Esophagus (tissue), 2 donors: ENCODE data around the gene VWDE. TPM values are rescaled to one million over a fixed set of nuclear protein-coding genes. Genes with fewer than 3 reads are reported as not detected.
"Not testable (repeated sequence)": the region's sequence is repeated elsewhere in the genome, so short reads cannot be mapped to it uniquely, and the experiment has no call there.

Experiments
- H3K27ac ChIP-seq, 2 donors: one replicate each; pipeline ENCODE4 v1.5.1; 2013; ENCODE audit warnings: low read depth in 2 of 2, mild to moderate bottlenecking in 2 of 2, inconsistent platforms in 1 of 2, low read length in 1 of 2, moderate library complexity in 1 of 2
- H3K27me3 ChIP-seq, 2 donors: one replicate each; pipeline ENCODE4 v1.6.1; 2013; ENCODE audit warnings: low read length in 2 of 2, control low read depth in 1 of 2, mild to moderate bottlenecking in 1 of 2; ENCODE audit not compliant: insufficient read depth in 2 of 2, control insufficient read depth in 1 of 2
- H3K36me3 ChIP-seq, 2 donors: one replicate each; pipeline ENCODE4 v1.6.1; 2013; ENCODE audit warnings: low read length in 1 of 2; ENCODE audit not compliant: control insufficient read depth in 2 of 2, insufficient read depth in 2 of 2
- H3K4me1 ChIP-seq, 2 donors: one replicate each; pipeline ENCODE4 v1.6.1; 2013; ENCODE audit warnings: low read length in 1 of 2; ENCODE audit not compliant: control insufficient read depth in 2 of 2, insufficient read depth in 2 of 2
- H3K4me3 ChIP-seq, 2 donors: one replicate each; pipeline ENCODE4 v1.5.1; 2013; ENCODE audit warnings: low read length in 2 of 2, mild to moderate bottlenecking in 2 of 2, low read depth in 1 of 2, moderate library complexity in 1 of 2
- H3K9me3 ChIP-seq, 2 donors: one replicate each; pipeline ENCODE4 v1.6.1; 2013; ENCODE audit warnings: mild to moderate bottlenecking in 2 of 2, low read depth in 1 of 2, low read length in 1 of 2, moderate library complexity in 1 of 2; ENCODE audit not compliant: control insufficient read depth in 2 of 2, insufficient read depth in 1 of 2
- WGBS, 2 donors: extraction: QIAGEN DNeasy Blood & Tissue Kit; methylation state at CpG; one replicate each; pipeline ENCODE4 v1.1.7; 2013; 5-methylcytosine and 5-hydroxymethylcytosine counted together
- polyA plus RNA-seq, 2 donors: library from polyadenylated mRNA; stranded (reverse); fragments of 200-250 nt; gene quantifications; one replicate each; pipeline ENCODE4 v1.2.3, GENCODE V29; 2013
- donor health status: healthy with polysubstance abuse.
- donor health status: Bipolar disorder and iron deficiency.

Gene VWDE
- polyA plus RNA-seq, 2 donors = 0.20 to 2.8 TPM

DNA sequence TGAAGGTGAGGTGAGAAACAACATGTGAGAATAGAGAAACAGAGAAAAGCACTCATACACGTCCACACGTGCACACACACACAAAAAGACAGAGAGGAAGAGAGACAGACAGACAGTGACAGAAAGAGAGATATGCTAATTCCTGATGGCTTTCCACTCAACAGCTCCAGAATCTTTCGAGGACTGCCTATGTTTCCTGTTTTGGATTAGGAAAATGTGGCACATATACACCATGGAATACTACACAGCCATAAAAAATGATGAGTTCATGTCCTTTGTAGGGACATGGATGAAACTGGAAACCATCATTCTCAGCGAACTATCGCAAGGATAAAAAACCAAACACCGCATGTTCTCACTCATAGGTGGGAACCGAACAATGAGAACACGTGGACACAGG is 4.0 kb upstream of the VWDE start:
- H3K27me3 ChIP-seq, H3K27ac ChIP-seq, H3K4me3 ChIP-seq, H3K9me3 ChIP-seq, H3K4me1 ChIP-seq, H3K36me3 ChIP-seq: not testable (repeated sequence)
- 91 to 92% methylated on average over 8 of the region's 8 CpGs for WGBS, 2 donors

GRCh38 chr7:12402365-12402725 is 1.3 kb downstream of the VWDE start:
- Histone ChIP-seq H3K4me1 (peaks cover 2 to 6% of the 10 kb centered on the region in 2 donors), H3K27ac (no peak overlapping the region), H3K36me3 (no peaks in the 10 kb centered on the region), H3K4me3 (no peak overlapping the region), H3K9me3 (no peaks in the 10 kb centered on the region), H3K27me3 (no peaks in the 10 kb centered on the region)
- 70 to 84% methylated on average over 3 of the region's 3 CpGs for WGBS, 2 donors

DNA sequence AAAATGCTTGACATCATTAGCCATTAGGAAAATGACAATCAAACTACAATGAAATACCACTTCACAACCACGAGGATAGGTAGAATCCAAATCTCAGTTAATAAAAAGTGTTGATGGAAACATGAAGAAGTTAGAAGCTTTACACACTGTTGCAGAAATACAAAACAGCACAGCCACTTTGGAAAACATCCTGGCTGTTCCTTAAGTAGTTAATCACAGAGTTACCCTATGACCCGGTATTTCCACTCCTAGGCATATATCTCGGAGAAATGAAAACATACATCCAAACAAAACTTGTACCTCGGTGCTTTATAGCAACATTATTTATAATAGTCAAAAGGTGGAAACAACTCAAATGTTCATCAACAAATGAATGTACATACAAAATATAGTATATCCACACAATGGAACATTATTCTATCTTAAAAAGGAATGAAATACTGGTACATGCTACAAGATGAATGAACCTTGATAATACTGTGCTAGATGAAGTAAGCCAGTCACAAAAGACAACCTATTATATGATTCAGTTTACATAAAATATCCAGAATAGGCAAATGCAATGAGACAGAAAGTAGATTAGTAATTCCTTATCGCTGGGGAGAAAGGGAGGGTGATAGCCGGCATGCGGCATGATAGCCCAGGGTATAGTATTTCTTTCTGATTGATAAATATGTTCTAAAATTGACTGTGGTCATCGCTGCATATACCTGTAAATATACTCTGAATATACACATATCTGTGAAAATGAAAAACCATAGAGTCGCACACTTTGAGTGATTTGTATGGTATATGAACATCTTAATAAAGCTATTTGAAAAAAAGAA is 1.9 kb downstream of the VWDE start:
- WGBS, 2 donors = 77 to 84% methylated on average over 9 of the region's 9 CpGs
- no peaks in the 10 kb centered on the region for H3K9me3 ChIP-seq
- no peaks in the 10 kb centered on the region for H3K27me3 ChIP-seq
- no peak overlapping the region for H3K27ac ChIP-seq
- H3K36me3 ChIP-seq = no peaks in the 10 kb centered on the region
- H3K4me1 ChIP-seq = peaks cover 2 to 6% of the 10 kb centered on the region in 2 donors
- H3K4me3 ChIP-seq = no peak overlapping the region

- Histone ChIP-seq H3K27me3 (no peaks in the 10 kb centered on the region), H3K36me3 (no peaks in the 10 kb centered on the region), H3K4me1 (peaks cover 0 to under 1% of the 10 kb centered on the region in 2 donors), H3K27ac (no peak overlapping the region), H3K4me3 (no peak overlapping the region), H3K9me3 (no peaks in the 10 kb centered on the region)
Measured at GRCh38 chr7:12398186-12398585, 5.5 kb downstream of the VWDE start.

GRCh38 chr7:12397671-12398070 is 6.0 kb downstream of the VWDE start:
- whole genome bisulfite sequencing, 2 donors = 92 to 94% methylated on average over 4 of the region's 4 CpGs
- H3K27me3 ChIP-seq = no peaks in the 10 kb centered on the region
- H3K9me3 ChIP-seq = no peaks in the 10 kb centered on the region
- no peaks in the 10 kb centered on the region for H3K4me1 ChIP-seq
- no peak overlapping the region for H3K4me3 ChIP-seq
- H3K27ac ChIP-seq = no peak overlapping the region
- no peaks in the 10 kb centered on the region for H3K36me3 ChIP-seq

DNA sequence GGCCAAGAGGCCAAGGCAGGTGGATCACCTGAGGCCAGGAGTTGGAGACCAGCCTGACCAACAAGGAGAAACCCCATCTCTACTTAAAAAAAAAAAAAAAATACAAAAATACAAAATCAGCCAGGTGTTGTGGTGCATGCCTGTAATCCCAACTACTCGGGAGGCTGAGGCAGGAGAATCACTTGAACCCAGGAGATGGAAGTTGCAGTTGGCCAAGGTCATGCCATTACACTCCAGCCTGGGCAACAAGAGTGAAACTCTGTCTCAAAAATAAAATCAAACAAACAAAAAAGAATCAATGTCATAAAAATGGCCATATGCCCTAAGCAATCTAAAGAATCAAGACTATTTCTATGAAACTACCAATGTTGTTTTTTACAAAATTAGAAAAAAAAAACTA is 7.0 kb downstream of the VWDE start:
- WGBS, 2 donors = 60 to 65% methylated on average over 1 of the region's 1 CpG
- H3K27me3 ChIP-seq, H3K4me3 ChIP-seq, H3K27ac ChIP-seq, H3K4me1 ChIP-seq, H3K9me3 ChIP-seq, H3K36me3 ChIP-seq: not testable (repeated sequence)

DNA sequence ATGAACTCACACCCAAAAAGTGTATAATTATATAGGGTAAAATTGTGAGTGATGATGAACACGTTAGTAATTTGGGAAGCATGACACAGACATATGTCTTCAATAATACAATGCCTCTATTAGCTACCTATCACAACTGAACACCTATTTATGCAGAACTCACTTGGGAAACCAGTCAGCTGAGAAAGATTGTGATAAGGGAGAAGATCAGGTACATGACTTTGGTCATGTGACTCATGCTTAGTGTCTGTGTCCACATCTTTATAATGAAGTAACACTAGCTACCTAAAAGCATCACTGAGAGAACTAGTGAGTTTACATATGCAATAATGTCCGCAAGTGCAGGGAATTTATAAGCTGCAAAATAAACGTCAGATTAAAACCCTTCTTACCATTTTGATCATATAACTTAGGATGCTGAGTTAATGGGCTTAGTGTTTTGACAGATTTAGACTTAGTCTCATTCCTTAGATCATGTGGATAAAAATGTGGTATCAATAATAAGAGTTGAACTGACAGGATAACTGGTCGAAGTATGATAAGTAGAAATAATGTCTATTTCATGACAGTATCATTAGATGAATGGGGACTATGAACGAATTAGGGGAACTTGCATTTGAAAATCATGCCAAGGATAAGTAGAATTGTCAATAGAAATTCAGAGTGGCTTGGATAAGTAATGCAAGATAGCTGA is 11.6 kb downstream of the VWDE start:
- no peaks in the 10 kb centered on the region for H3K36me3 ChIP-seq
- H3K4me1 ChIP-seq = no peaks in the 10 kb centered on the region
- H3K27me3 ChIP-seq = no peaks in the 10 kb centered on the region
- H3K4me3 ChIP-seq = no peak overlapping the region
- 63 to 81% methylated on average over 5 of the region's 5 CpGs for WGBS, 2 donors
- H3K27ac ChIP-seq = no peak overlapping the region
- H3K9me3 ChIP-seq = no peaks in the 10 kb centered on the region

DNA sequence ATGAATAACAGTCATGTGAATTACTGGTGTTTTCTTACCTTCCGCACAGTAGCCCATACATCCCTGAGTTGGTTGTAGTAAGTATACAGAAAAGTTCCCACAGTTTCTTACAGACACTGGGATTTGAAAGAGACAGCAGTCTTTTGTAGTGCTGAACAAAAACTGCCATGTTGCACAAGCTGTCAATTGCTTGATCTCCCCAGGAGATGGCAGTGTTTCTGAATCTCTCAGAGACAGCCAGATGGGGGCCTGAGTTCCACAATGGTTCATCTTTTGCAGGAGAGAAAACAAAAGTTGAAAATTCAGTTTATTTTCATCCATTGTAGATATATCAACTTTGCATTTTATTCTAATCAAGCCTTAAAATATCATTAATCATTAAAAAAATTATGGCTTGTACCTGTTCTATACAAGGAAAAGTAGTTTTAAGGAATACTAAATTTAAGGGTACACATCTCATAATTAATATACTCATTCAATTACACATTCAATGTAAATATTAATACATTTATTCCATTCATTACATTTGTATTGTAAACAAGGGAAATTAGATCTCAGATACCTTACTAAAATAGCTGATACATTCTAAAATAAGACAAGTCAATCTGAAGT is 14.5 kb downstream of the VWDE start:
- Histone ChIP-seq H3K27me3 (no peaks in the 10 kb centered on the region), H3K4me1 (no peaks in the 10 kb centered on the region), H3K36me3 (no peaks in the 10 kb centered on the region), H3K27ac (no peak overlapping the region), H3K9me3 (no peaks in the 10 kb centered on the region), H3K4me3 (no peak overlapping the region)
- 70 to 84% methylated on average over 1 of the region's 1 CpG for WGBS, 2 donors

GRCh38 chr7:12386313-12386740 is 17.3 kb downstream of the VWDE start:
- WGBS, 2 donors = 82 to 84% methylated on average over 5 of the region's 5 CpGs
- no peak overlapping the region for H3K4me3 ChIP-seq

More at GRCh38 chr7:12386313-12386740, 17.3 kb downstream of the VWDE start:
- no peak overlapping the region for H3K27ac ChIP-seq
- no peaks in the 10 kb centered on the region for H3K4me1 ChIP-seq
- no peaks in the 10 kb centered on the region for H3K36me3 ChIP-seq
- H3K9me3 ChIP-seq = no peaks in the 10 kb centered on the region
- no peaks in the 10 kb centered on the region for H3K27me3 ChIP-seq
